HL-60/S4 treated with retinoic acid at 250 ng/mL for 4 days and 3 days (cell line): ENCODE results near the gene CPS1.

ENCODE experiments used
- in situ Hi-C: fragments of 300-500 bp; cut with MboI; formaldehyde crosslinking; loops from 2 replicates; pipeline ENCODE4 v1.7.0; 2022; ENCODE audit warnings: low sequenced_read_pairs

The CPS1 gene

DNA sequence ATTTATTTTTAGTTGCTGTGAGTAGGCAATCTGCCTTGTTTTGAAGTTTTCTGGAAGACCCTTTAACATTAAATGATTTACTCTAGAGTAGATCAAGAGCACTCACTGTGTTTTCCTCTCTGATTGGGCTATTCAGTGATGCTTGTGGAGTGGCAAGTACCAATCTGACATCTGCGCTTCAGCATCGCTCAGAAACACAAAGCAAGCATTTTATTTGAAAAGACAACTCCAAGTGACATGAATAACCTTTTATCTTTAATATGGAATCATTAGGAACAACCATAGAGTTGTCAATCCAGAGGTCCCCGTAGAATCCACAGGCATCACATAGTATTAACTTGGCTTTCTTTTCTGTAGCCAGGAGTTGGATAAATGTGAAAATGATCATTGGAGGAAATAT lies 114.7 kb downstream of the CPS1 start:
- in situ Hi-C loops: no loop called here

DNA sequence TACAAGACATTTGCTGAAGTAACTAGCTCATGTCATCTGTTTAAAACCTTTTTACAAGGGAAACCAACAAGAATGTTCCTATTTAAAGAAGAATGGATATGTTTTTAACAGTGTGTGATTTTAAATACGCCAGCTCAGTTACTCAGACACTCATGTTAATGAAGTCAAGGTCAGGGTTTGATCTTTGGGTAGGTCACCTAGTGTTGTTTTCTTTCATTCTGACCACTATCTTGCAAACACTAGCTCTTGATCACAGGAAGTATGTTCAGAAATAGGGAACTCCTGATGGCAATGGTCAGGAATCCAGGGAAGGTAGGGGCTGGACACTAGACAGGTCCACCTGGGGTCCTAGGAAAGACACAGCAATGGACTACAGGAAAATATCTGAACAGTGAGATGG lies 116.7 kb downstream of the CPS1 start:
- in situ Hi-C loops: no loop called here

DNA sequence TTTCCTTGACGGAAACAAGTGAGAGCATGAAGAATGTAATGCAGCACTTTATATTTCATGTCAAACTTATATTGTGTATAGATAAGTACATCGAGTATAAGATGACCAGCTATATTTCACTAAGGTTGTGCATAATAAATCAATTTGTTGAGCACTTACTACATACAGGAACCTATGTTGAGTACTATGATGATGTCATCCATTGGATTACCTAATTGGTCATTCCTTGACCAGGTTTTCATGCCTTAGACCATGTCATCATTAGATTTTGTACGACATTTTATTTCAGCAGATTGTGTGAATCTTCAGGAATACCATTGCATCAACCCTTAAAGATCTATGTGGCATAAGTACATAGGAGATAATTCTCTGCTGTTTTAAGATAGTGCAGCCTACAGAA lies 119.7 kb downstream of the CPS1 start:
- in situ Hi-C loops: no loop called here

GRCh38 chr2:210681491-210681890 lies 125.1 kb downstream of the CPS1 start:
- in situ Hi-C loops: no loop called here

DNA sequence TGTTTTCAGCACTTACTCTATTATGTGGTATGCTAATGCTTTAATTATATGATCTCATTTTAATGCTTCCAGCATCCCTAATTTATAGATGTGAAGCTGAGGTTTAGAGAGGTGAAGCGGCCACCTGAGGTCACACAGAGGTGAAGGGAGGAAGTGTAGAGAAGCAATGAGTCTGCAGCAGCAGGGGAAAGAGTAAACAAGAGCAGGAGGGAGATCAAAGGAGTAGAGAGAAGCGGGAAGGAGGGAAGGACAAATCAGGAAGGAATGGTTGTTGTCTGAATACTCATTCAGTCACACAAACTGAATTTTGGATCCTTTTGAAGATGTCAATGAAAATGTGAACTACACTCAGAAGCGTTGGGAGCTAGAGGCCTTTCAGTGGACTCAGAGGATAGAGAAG lies 130.0 kb downstream of the CPS1 start:
- in situ Hi-C loops: no loop called here

DNA sequence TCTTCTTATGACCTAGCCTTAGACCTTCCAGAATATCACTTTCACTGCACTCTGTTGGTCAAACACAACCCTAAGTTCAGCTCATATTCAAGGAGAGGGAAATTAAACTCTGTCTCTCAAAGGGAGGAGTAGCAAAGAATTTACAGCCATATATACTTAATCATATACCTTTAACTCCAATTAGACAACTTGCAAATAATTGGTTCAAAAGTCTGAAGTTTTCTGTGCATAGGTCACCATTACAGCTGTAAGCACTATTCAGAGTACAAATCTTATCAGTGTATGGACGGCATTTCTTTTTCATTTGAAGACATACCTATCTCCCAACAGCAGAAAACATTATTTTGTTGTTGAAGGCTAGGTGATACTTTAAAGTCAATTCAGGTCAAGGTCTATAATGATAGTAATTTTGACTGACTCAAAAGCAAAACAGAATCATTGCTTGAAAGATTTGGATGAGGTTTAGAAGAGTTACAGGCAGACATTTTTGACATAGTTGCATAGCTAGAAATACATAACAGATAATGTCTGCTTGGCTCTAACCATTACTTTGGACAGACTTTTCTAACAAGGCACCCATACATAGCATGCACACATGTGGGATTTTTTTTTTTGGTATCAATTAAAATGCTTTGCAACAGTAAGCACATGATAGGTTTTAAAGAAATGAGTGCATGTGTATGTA lies 131.5 kb downstream of the CPS1 start:
- in situ Hi-C loops: no loop called here

DNA sequence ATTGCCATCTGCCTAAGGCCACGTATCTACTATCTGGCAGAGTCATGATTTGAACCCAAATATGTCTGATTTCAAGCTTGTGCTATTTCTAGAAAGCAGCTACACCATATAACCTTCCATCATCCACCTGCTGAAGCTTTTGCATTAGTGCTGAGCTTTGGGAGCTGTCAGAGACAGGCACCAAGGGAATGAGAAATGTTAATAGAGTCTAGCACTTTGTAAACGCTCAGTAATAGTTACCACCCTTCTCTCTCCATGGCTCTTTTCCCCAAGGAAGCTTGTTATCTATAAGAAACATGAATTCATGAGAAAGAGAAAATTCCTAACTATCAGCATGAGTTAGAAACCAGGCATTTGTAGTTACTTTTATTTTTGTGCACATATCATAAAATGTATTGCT lies 151.5 kb downstream of the CPS1 start:
- in situ Hi-C loops: no loop called here

GRCh38 chr2:210713122-210713521 lies 156.7 kb downstream of the CPS1 start:
- in situ Hi-C loops: no loop called here

GRCh38 chr2:210715560-210716082 lies 159.2 kb downstream of the CPS1 start:
- in situ Hi-C loops: no loop called here

GRCh38 chr2:210718503-210718902 lies 162.1 kb downstream of the CPS1 start:
- in situ Hi-C loops: no loop called here

DNA sequence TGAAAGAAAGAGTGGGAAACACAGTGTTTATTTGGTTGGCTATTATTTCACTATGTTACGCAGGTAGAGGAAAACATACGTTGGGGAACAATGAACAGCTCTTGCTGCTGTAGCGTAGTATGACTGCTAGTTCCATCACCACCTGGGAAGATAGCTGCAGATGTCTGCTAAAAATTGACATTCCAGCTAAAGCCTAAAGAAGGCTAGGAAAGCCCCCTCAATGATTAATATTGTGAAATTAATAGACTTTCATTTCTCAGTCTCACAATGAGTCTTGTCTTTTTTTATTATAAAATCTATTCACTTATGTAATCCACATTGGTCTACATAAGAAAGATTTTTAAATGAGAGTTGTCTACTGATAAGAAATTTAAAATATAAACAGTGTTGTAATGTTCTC lies 165.7 kb downstream of the CPS1 start:
- in situ Hi-C loops: no loop called here

DNA sequence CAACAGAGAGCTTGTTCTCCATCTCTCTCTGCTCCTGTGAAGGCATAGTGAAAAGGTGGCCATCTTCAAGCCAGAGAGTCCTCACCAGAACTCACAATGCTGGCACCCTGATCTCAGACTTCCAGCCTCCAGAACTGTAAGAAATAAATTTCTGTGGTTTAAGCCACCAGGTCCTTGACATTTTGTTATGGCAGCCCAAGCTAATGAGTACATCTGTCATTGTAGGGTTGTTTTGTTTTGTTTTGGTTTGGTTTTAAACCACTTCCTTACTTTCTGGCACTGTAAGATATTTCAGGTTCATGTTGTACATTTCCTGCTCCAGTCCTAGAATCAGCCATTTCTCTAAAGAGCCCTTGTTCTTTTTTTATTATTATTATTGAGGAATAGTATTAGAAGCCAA lies 171.2 kb downstream of the CPS1 start:
- in situ Hi-C loops: no loop called here
